GM12873 (cell line): ENCODE data around the gene C16orf96.

Experiments used
- TF ChIP-seq, protein P1 (sequence below): IDR thresholded peaks from 2 replicates; pipeline ENCODE4 v1.5.1; 2012; ENCODE audit warnings: low read depth, mild to moderate bottlenecking, moderate library complexity, low read length, control low read depth; ENCODE audit not compliant: insufficient read depth; ENCODE audit errors: missing control alignments

Gene C16orf96

DNA sequence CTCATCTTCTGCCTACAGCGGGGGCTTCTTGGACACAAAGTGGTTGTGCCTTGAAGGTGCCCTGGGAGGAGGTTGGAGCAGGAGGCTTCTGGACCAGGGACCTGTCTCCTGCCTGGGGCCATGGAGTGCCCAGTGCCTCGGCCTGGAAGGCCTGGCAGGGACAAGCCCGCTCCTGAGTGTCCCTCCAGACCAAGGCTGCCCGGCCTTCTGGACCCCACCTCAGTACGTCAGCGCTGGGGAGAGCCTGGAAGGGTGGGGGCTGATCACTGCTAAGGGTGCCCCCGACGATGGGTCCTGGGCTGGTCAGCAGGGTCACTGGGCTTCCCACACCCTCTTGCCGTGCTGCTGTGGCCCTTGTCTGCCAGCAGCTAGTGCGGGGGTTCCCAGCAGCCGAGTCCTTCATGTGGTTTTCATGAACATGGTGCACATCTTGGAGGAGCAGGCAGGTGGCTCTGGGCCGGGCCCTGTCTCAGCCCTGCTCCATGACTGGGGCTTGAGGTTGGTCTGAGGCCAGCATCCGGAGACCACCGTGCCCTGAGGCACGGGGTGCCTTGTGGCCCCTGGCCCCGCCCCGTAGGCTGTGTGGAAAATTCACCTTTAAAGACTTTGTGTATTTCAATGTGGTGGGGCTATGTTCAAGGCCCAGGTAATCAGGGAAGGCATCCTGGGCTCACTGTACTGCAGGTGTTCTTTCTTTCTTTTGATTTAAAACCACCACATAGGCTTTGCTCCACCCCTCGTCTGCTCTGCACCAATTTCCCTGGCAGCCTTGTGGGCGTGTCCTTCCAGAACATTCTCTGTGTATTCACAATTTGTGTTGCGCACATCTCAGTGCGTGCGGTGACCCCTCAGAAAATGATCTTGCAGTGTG, 90.9 kb downstream of the C16orf96 start:
- TF ChIP-seq, protein P1, sequence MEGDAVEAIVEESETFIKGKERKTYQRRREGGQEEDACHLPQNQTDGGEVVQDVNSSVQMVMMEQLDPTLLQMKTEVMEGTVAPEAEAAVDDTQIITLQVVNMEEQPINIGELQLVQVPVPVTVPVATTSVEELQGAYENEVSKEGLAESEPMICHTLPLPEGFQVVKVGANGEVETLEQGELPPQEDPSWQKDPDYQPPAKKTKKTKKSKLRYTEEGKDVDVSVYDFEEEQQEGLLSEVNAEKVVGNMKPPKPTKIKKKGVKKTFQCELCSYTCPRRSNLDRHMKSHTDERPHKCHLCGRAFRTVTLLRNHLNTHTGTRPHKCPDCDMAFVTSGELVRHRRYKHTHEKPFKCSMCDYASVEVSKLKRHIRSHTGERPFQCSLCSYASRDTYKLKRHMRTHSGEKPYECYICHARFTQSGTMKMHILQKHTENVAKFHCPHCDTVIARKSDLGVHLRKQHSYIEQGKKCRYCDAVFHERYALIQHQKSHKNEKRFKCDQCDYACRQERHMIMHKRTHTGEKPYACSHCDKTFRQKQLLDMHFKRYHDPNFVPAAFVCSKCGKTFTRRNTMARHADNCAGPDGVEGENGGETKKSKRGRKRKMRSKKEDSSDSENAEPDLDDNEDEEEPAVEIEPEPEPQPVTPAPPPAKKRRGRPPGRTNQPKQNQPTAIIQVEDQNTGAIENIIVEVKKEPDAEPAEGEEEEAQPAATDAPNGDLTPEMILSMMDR, result no peak

DNA sequence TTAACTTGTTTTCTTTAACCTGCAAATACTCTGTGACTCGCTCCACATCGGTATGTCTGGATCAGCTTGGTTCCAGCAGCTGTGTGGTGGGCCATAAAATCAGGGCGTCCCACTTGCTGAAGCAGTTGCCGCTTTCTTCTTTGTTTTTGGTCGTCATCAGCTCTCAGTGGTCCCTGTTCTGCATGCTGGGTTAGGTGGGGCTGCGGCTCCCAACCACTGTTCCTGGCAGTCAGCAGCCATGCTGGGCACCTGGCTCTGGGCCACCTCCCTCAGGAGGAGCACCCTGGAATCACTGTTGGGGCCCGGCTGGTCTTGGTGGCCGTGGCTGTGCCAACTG, 91.5 kb downstream of the C16orf96 start:
- TF ChIP-seq, protein P1, result no peak

DNA sequence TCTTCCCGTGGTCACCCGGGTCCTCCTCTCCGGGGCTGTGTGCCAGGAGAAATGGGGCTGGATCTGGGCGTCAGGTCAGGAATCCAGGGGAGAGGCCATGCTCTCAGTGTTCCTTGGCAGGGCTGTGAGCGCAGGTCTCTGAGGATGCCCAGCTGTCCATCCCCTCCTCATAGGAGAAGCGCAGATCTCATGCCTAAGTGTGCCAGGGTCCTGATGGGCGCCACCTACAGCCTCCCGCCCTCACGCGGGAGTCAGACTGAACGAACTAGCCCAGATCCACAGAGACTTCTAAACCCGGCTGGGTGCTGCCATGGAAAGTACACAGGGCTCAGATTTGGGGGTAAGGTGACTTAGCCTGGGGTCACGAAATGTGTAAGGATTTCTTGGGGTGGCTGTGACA, 92.8 kb downstream of the C16orf96 start:
- TF ChIP-seq, protein P1, result no peak

DNA sequence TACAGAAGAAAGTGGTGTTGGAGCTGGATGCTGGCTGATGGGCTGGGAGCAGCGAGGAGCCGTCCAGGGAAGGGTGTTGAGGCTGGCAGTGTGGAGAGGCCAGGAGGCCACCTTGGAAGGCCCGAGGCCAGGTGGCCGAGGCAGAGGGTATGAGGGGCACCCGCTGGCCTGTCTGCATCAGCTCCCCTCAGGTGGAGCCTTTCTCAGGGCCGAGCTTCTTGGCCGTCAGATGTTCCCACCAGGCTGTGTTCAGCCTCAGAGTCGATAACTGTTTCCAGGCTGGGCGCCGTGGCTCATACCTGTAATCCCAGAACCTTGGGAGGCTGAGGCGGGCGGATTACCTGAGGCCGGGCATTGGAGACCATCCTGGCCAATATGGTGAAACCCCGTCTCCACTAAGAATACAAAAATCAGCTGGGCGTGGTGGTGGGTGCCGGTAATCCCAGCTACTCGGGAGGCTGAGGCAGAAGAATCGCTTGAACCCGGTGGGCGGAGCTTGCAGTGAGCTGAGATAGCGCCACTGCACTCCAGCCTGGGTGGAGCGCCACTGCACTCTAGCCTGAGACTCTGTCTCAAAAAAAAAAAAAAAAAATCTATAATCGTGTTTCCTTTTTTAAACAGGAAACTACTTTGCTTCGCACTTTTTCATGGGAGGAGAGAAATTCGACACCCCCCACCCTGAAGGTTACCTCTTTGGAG, 93.8 kb downstream of the C16orf96 start:
- TF ChIP-seq, protein P1, result no peak
